Measurements from ENCODE around the gene RALB.

RALB gene

DNA sequence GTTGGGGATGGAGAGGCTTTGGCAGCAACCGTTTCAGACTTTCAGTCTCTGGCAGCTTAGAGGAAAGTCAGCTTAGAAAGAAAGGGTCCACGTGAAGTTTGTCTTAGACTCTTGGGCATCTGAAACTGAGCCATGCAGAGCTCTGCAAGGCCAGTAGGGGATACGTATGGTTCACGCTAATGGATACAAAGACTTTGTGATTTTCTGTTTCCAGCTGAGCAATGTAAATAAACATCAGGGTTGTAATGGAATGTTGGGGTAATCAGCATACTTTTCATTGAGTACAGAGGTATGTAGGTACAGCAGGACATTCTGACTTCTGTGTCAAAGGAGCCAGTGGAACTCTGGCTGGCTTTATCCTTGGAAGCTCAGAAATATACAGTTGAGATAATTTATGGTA, 31.0 kb downstream of the RALB start:
- POLR2A ChIA-PET, result interaction anchor here (0.5 to 1.0 kb wide), 2 partner anchors 9 to 31 kb away, joined by 4 read pairs; partner anchors contain the start of gene RALB
- CTCF ChIA-PET, result interaction anchor here (0.6 to 1.6 kb wide), 10 partner anchors 8 to 189 kb away, joined by 3 to 7 read pairs (median 4); no protein-coding TSS in a partner anchor
- TF ChIP-seq ZIC2 (tag by site-specific recombination; IDR thresholded peaks at IDR 0.05) (peak; percentile 61), ZBTB1 (tag by site-specific recombination; IDR thresholded peaks at IDR 0.05) (no peak), ZNF169 (tag by site-specific recombination; IDR thresholded peaks at IDR 0.05) (no peak), ZNF776 (tag by site-specific recombination; IDR thresholded peaks at IDR 0.05; ENCODE audit: borderline replicate concordance) (no peak), ZNF660 (tag by site-specific recombination; IDR thresholded peaks at IDR 0.05) (peak; percentile 40; the same call in 1 of the 2 replicates)
- TF ChIP-seq, protein P1, sequence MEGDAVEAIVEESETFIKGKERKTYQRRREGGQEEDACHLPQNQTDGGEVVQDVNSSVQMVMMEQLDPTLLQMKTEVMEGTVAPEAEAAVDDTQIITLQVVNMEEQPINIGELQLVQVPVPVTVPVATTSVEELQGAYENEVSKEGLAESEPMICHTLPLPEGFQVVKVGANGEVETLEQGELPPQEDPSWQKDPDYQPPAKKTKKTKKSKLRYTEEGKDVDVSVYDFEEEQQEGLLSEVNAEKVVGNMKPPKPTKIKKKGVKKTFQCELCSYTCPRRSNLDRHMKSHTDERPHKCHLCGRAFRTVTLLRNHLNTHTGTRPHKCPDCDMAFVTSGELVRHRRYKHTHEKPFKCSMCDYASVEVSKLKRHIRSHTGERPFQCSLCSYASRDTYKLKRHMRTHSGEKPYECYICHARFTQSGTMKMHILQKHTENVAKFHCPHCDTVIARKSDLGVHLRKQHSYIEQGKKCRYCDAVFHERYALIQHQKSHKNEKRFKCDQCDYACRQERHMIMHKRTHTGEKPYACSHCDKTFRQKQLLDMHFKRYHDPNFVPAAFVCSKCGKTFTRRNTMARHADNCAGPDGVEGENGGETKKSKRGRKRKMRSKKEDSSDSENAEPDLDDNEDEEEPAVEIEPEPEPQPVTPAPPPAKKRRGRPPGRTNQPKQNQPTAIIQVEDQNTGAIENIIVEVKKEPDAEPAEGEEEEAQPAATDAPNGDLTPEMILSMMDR (tag by site-specific recombination; IDR thresholded peaks at IDR 0.05), result no peak
- H3K27ac ChIP-seq (ENCODE audit: extremely low read depth, low read depth, low read length), result no peak overlapping the region
- H3K4me3 ChIP-seq (ENCODE audit: low read depth, low read length), result no peak overlapping the region
- no peaks in the 10 kb centered on the region for H3K4me1 ChIP-seq (ENCODE audit: control insufficient read depth, insufficient read depth, low read length)
- H3K9me3 ChIP-seq (ENCODE audit: control insufficient read depth, insufficient read depth, low read depth, low read length), result no peaks in the 10 kb centered on the region
- peaks cover 0 to 12% of the 10 kb centered on the region in 2 experiments; a peak in 1 of 3 replicates for H3K36me3 ChIP-seq (ENCODE audit: control insufficient read depth in 2 of 2, insufficient read depth in 1 of 2, low read length in 2 of 2)

DNA sequence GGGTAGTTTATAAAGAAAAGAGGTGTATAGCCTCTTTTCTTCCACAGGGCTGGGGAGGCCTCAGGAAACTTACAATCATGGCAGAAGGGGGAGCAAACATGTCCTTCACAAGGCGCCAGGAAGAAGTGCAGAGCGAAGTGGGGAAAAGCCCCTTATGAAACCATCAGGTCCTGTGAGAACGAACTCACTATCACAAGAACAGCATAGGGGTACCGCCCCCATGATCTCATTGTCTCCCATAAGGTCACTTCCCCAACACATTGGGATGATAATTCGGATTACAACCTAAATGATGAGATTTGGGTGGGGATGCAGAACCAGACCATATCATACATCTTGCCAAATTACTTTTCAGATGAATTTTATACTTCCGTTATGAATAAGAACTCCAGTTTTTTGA, 32.4 kb downstream of the RALB start:
- H3K9me3 ChIP-seq (ENCODE audit: control insufficient read depth, insufficient read depth, low read depth, low read length), result no peaks in the 10 kb centered on the region
- CTCF ChIA-PET, result no interaction called here
- no peaks in the 10 kb centered on the region for H3K4me1 ChIP-seq (ENCODE audit: control insufficient read depth, insufficient read depth, low read length)
- TF ChIP-seq ZNF354C (tag by site-specific recombination; IDR thresholded peaks at IDR 0.05; ENCODE audit: borderline replicate concordance, low read depth) (no peak), ZNF561 (tag by site-specific recombination; IDR thresholded peaks at IDR 0.05; ENCODE audit: borderline replicate concordance) (no peak), ZNF23 (tag by site-specific recombination; IDR thresholded peaks at IDR 0.05; ENCODE audit: borderline replicate concordance) (no peak), ZNF549 (tag by site-specific recombination; IDR thresholded peaks at IDR 0.05) (no peak), SCRT2 (tag by site-specific recombination; IDR thresholded peaks at IDR 0.05) (no peak), ZNF202 (tag by site-specific recombination; IDR thresholded peaks at IDR 0.05; ENCODE audit: borderline replicate concordance) (no peak), ZNF473 (tag by site-specific recombination; IDR thresholded peaks at IDR 0.05) (no peak), YY1 (tag by site-specific recombination; IDR thresholded peaks at IDR 0.05) (no peak), ZNF596 (tag by site-specific recombination; IDR thresholded peaks at IDR 0.05) (no peak), ZNF302 (tag by site-specific recombination; IDR thresholded peaks at IDR 0.05; ENCODE audit: low read depth) (no peak), ZNF560 (tag by site-specific recombination; IDR thresholded peaks at IDR 0.05; ENCODE audit: borderline replicate concordance) (no peak)
- TF ChIP-seq, protein P2, sequence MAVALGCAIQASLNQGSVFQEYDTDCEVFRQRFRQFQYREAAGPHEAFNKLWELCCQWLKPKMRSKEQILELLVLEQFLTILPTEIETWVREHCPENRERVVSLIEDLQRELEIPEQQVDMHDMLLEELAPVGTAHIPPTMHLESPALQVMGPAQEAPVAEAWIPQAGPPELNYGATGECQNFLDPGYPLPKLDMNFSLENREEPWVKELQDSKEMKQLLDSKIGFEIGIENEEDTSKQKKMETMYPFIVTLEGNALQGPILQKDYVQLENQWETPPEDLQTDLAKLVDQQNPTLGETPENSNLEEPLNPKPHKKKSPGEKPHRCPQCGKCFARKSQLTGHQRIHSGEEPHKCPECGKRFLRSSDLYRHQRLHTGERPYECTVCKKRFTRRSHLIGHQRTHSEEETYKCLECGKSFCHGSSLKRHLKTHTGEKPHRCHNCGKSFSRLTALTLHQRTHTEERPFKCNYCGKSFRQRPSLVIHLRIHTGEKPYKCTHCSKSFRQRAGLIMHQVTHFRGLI (tag by site-specific recombination; IDR thresholded peaks at IDR 0.05), result no peak
- TF ChIP-seq, protein P3, sequence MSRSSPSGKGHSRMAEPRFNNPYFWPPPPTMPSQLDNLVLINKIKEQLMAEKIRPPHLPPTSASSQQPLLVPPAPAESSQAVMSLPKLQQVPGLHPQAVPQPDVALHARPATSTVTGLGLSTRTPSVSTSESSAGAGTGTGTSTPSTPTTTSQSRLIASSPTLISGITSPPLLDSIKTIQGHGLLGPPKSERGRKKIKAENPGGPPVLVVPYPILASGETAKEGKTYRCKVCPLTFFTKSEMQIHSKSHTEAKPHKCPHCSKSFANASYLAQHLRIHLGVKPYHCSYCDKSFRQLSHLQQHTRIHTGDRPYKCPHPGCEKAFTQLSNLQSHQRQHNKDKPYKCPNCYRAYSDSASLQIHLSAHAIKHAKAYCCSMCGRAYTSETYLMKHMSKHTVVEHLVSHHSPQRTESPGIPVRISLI (tag by site-specific recombination; IDR thresholded peaks at IDR 0.05), result no peak
- TF ChIP-seq, protein P4, sequence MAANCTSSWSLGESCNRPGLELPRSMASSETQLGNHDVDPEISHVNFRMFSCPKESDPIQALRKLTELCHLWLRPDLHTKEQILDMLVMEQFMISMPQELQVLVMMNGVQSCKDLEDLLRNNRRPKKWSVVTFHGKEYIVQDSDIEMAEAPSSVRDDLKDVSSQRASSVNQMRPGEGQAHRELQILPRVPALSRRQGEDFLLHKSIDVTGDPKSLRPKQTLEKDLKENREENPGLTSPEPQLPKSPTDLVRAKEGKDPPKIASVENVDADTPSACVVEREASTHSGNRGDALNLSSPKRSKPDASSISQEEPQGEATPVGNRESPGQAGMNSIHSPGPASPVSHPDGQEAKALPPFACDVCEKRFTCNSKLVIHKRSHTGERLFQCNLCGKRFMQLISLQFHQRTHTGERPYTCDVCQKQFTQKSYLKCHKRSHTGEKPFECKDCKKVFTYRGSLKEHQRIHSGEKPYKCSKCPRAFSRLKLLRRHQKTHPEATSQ (tag by site-specific recombination; IDR thresholded peaks at IDR 0.05), result no peak
- H3K27ac ChIP-seq (ENCODE audit: extremely low read depth, low read depth, low read length), result no peak overlapping the region
- no peak overlapping the region for H3K4me3 ChIP-seq (ENCODE audit: low read depth, low read length)
- POLR2A ChIA-PET, result no interaction called here
- H3K36me3 ChIP-seq (ENCODE audit: control insufficient read depth in 2 of 2, insufficient read depth in 1 of 2, low read length in 2 of 2), result peaks cover 0 to 9% of the 10 kb centered on the region in 2 experiments; a peak in 1 of 3 replicates

Measured in HEK293 (cell line).